ENCODE data around the gene CDYL2.

GRCh38 chr16:80788027-80788426 lies 16.4 kb downstream of the CDYL2 start:
- no peak for TF ChIP-seq GATA2 (IDR thresholded peaks at IDR 0.05; ENCODE audit: low read depth, low read length)
- no peak for TF ChIP-seq GATA3 (IDR thresholded peaks at IDR 0.05; ENCODE audit: low read depth, low read length)
